Urothelium cell line (cell line): Measurements from ENCODE around the gene CAMK2A.
A peak's percentile ranks its signal among the peaks of the same experiment; 100 is the strongest.

ENCODE experiments used
- DNase-seq: peaks from one replicate; pipeline ENCODE4 v3.0.0; 2011; ENCODE audit warnings: low spot score, mixed read lengths
- FAIRE-seq: peaks from 2 replicates; lab custom pipeline; 2011; peaks lifted over from hg19 to GRCh38; lab: Jason Lieb, UNC

The CAMK2A gene

DNA sequence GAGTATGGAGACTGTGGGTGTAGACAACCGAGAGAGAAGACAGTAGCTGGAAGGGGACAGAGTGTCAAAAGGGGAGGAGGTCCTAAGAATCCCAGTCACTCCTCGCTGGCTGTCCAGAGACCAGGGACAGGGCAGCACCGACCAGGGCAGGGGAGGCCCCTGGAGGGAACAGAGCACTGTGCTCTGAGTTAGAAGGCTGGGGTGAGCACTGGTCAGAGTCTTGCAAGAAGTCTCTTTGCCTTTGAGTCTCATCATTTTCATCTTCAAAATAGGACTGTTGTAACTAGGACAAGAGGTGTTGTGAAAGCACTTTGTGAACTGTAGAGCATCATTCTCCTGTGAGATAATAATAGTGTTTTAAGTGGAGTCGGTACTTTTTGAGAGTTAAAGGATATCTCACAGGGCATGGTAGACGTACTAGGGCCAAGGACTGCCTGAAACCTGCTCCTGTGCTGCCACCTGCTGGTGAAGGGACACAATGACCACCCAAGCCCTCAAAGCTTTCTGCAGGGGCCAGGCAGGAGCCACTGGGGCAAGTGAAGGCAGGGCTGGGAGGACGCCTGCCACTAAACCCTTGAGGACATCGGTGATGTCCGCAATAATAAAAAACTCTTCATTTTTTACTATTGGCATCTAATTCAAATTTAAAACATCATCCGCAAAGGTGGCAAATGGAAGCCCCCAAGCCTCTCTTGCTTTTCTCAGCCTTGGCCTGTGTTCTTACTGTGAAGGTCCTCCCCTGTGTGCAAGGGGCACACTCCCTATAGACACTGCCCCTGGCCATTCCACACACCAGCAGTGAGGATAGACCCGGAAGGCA lies 71.5 kb downstream of the CAMK2A start:
- DNase-seq (peak; percentile 89), FAIRE-seq (peak; percentile 48)

DNA sequence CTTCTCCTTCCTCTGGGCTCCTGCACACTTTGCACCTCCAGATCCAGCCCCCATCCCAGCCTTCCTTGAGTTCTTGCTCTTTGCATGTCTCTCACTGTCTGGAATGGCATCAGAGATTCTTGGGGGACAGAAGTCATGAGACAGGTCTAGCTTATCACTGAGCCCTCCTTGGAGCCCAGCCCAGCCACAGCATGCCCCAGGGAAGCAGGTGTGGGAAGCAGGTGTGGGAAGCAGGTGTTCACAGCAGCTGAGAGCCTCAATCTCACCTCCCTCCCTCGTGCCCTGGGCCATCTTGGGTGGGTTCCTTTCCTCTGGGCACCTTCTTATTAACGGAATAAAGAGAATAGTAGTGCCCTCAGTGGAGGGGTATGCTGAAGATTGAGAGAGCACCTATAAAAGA lies 72.5 kb downstream of the CAMK2A start:
- DNase-seq: no peak
- FAIRE-seq: no peak

DNA sequence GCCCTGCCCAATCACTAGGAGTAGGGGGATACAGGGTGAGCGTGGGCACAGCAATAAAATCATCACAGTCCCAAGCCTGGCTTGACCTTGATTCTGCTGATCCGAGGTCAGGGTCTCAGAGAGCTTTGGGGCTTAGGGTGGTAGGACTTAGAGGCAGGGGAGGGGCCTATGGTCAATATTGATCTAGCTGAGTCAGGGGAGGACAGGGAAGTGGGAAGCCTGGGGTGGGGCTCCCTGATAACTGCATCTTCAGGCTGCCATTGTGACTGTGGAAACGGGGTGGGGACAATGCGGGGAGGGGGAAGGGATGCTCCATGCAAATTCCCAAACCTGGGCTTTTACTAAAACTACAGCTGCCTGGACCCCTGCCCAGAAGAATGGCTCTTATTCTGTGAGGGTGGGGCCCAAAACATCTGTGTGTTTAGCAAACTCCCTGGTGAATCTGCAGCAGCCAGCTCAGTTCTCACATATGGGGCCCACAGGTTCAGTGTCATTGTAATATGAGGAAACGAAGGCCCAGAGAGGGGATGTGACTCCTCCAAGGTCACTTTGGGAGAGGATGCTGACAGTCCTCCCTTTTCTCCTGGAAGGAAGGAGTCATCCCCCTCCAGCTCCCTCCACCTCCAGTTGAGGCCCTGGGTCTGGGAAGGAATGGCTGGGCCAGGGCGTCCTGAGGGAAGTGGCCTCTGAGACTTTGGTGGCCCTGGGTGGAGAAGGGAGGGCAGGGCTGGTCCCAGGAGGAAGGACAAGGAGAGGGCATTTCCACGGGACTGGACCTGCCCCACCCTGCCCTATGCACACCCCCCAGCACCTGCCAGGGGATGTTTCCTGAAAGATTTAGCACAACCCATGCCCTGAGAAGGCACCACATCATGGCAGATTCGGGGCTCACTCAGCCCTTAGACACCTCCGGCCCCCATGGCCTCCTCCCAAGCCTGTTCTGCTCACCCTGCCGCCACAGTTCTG lies 73.3 kb downstream of the CAMK2A start:
- no peak for DNase-seq
- no peak for FAIRE-seq

DNA sequence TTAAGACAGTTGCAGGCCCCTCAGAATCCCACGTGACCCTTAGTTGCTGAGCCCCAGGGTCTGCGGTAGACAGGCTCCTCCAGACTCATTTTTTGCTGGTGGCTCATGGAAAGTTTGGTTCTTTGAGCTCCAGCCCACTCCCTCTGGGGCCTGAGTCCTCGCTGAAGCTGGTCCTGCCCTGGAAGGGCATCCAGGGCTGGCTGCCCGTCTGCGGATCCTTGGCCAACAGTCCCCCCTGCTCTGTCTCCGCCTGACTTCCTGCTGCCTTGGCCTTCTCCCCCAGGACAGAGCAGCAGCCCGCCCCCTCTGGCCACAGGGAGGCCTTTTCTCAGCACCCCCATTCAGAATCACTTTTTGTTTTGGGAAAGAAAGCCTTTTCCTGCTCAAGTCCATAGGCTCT lies 75.3 kb downstream of the CAMK2A start:
- DNase-seq: no peak
- no peak for FAIRE-seq

DNA sequence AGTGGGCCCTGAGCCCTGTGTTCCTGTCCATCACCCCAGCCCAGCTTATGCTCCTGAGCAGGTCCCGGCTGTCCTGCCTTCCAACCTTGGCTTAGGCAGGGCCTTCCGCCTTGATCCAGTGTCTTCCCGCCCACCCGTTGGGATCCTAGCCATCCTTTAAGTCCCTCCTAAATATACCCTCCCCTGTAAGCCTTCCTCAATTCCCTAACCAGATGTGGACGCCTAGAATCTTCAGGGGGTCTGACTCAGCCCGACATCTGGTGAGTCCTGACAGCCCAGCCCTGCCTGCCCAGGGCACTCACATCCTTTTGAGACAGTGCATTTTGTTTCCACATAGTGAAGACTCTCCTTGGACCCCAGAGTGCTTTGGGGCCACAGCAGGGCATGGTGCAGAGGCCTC lies 76.0 kb downstream of the CAMK2A start:
- no peak for DNase-seq
- no peak for FAIRE-seq

DNA sequence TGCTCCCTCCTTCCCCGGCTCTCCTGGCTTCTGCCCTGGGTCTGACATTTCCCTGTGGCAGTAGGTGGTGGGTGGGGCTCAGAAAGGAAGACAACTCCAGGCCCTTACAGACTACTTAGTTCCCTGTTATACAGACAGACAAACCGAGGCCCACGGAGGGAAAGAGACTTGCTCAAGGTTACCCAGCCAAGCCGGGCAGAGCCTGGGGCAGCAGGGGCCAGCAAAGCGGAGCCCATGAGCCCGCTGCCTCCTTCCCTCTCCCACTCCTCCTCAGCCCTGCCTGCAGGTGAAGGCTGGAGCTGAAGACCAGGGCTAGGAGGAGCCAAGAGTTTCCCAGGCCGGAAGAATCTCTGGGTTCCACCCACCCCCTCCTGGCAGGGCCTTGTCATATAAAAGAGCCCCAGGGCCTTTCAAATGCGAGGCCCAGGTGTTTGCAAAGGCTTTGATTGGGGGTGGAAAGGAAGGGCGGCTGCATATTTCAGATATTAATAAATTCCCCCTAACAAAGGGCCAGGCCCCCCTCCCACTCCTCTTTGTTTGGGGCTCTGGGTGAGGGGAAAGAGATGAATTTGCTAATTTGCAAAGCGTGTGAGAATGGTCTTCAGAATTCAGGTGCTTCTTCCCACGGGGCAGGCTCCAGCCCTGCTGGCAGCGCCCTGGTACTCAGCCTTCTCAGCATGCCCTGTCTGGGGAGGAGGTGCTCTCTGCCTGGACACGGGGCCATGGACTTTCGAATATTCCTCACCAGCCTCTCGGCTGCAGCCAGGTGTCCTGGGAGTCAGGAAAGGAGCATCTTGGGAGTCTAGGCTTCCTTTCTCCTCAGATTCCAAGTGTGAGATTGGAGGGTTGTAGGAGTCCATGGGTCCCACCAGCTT lies 78.2 kb downstream of the CAMK2A start:
- DNase-seq: no peak
- no peak for FAIRE-seq

DNA sequence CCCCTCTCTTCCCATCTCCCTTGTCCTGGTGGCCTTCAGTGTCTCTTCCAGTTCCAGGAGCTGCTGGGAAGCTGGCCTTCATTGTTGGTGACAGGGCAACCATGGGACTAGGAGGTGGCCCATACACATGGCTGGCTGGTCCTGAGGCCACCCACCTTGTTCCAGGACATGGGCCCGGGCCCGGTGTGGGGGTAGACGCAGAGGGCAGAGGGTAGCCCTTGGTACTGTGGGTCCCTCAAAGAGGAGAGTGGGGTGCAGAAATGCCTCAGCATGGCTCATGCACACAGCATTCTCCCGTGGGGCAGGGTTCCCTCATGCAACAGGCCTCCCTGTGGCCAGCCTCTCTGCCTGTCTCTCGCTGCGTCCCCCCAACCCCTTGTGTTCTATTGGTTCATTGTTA lies 78.9 kb downstream of the CAMK2A start:
- DNase-seq: no peak

DNA sequence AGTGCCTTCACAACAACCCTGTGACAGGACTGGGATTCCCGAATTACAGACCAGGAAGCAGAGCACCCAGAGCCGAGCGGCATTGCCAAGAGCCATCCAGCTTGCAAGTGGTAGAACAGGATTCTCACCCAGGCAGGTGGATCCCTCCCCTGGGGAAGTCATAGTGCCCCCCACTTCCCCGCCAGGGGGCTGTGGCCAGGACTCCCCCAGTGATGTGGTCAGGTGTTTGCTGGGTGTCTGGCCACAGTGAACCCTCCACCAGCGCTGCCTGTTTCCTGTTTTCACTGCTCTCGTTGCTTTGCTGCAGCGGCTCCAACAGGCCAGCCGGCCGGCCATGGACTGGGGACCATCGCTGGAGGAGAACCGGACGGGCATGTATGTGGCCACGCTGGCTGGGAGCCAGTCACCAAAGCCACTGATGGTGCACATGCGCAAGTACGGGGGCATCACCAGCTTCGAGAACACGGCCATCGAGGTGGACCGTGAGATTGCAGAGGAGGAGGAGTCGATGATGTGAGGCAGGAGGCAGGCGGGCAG lies 80.4 kb downstream of the CAMK2A start:
- DNase-seq (no peak), FAIRE-seq (no peak)

More for the DNA sequence above, 78.9 kb downstream of the CAMK2A start:
- FAIRE-seq: no peak

DNA sequence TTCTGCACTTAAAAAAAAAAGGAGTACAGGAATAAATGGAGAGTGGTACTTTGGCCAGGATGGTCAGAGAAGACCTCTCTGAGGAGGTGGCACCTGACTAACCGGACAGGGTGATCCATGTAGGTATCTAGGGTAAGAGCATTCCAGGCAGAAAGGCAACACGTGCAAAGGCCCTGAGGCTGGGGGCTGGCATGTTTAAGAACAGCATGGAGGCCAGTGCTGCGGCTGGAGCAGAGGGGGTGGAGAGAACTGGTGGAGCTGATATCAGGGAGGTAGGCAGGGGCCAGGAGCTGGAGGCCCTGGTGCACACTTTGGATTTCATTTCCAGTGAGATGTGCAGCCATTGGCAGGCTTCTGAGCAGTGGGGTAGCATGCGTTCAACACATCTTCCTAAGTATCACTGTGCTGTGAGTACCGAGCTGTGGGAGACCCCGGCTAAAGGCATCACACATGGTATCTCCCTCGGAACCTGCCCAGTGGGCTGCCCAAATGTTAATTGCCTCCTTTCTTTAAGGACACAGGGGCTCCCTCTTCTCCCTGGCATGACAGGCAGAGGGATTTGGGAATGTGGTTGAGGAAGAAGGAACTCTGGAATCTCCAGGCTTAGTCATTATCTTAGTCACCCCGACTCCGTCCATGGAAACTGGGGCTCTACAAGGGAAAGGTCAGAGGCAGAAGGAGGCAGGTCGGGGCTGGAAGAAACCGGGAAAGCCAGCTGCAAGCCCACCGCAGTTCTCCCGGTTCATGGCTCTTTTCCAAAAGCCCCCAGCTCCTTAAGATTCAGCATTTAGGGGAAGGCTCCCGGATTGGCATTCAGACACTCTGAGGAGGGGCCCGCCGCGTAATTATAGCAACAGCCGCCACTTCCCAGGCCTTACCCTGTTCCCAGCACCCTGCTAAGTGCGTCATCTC lies 81.1 kb downstream of the CAMK2A start:
- FAIRE-seq (no peak), DNase-seq (no peak)

DNA sequence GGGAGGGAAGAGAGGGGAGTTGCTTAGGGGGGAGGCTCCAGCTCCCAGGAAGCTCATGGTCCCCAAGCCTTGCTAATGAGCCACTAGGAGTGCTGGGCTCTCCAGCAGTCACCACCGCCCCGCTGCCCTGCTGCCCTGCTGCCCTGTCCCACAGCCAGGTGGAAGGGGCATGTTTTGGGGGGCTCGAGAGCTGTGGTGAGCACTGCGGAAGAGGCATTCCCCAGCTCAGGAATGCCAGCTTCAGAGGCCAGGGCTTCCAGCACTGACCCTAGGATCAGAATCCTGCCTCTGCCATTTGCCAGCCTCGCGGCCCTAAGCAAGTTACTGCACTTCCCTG lies 82.8 kb downstream of the CAMK2A start:
- DNase-seq (no peak), FAIRE-seq (no peak)

DNA sequence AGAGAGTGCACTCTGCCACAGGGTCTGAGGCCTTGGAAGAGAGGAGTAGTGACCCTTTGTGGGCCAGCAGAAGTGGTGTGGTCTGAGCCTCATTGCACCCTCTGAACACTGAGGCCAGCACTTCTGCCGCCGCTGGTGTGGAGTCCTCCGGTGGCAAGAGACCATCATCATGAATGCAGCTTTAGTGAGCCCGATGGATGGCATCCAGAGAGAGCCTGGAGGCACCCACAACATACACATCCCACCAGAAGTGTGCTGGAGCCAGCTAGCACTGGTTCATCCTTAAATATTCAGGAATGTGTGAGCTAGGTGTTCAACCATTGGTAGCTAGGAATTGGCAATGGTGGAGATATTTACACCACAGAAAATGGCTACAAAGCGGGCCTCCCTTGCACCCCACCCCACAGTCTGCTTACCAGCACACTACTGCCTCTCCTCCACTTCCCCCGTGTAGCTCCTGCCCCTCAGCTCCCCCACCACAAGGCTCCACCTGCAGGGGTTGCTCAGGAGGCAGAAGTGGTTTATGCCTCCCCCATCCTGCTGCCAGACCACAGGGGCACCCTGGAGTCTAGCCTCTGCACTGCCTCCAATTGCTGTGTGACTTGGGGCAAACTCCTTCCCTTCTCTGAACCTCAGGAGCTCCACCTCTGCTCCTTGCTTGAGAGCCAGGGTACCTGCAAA lies 83.3 kb downstream of the CAMK2A start:
- DNase-seq (no peak), FAIRE-seq (no peak)

DNA sequence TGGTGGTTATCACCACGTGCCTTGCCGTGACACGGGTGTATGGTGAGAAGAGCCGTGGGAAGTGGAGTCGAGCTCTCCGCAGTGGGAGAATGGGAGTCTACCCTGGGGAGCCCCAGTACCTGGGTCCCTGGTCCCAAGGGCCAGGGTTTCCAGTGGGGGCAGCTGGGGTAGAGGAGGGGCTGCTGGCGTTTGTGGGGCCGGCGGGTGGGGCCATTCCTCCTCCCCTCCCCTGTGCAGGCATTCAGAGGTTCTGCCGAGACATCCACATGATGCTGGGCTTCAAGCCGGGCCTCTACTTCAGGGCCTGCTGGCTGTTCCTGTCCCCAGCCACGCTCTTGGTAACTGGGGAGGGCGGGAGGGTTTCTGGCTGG lies 85.0 kb downstream of the CAMK2A start:
- no peak for FAIRE-seq

DNA sequence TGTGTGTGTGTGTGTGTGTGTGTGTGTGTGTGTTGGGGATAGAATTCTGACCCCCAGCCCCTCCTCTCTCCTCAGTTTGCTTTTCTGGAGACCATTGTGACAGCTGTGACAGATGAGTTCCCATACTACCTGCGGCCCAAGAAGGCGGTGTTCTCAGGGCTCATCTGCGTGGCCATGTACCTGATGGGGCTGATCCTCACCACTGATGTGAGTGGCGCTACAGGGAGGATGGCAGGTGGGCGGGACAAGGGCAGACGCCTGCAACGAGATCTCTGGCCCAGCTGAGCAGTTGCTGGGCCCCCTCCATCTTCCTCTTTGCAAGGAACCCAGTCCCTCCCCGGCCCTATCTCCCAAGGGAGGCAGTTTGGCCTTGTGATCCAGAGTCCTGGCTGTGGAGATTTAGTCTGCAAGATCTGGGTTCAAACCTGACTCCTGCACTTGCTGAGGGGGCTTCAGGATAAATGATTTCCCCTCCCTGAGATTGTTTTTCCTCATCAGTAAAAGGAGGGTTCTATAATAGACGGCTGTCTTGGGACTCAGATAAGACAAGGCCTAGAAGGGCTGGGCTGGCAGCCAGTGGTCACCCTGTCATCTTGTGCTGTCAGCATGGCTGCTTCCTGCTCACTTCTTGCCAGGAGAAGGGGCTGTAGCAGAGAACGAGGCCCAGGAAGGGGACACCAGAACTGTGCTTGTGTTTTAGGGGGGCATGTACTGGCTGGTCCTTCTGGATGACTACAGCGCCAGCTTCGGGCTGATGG lies 85.6 kb downstream of the CAMK2A start:
- no peak for DNase-seq

More for the DNA sequence above, 85.0 kb downstream of the CAMK2A start:
- no peak for DNase-seq

DNA sequence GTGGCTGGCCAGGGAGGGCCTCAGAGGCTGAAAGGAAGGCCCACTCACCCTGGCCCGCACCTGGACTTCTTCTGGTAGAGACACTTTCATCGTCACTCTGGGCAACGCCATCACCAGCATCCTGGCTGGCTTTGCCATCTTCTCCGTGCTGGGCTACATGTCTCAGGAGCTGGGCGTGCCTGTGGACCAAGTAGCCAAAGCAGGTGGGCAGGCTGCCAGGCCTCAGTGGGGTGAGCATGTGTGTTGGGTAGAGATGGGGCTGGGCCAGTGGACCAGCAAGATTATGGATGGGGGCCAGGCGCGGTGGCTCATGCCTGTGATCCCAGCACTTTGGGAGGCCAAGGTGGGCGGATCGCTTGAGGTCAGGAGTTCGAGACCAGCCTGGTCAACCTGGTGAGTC lies 87.1 kb downstream of the CAMK2A start:
- FAIRE-seq (no peak), DNase-seq (no peak)

More for the DNA sequence above, 85.6 kb downstream of the CAMK2A start:
- no peak for FAIRE-seq

DNA sequence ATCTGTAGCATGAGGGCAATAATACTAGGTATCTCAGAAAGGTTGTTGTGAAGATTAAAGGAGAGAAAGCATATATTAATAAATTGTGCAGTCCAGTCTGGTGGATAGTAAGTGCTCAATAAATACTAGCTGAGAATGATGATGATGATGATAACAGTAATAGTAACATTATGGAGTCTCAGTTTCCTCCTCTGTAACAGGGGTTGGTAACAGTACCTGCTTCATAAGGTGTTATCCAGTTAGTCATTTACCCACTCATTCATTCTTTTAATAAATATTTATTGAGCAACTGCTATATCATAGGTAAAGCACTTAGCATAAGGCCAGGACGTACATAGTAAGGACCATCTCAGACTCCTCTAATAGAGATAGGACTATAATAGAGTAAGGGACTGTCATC lies 92.1 kb downstream of the CAMK2A start:
- FAIRE-seq (no peak), DNase-seq (no peak)

DNA sequence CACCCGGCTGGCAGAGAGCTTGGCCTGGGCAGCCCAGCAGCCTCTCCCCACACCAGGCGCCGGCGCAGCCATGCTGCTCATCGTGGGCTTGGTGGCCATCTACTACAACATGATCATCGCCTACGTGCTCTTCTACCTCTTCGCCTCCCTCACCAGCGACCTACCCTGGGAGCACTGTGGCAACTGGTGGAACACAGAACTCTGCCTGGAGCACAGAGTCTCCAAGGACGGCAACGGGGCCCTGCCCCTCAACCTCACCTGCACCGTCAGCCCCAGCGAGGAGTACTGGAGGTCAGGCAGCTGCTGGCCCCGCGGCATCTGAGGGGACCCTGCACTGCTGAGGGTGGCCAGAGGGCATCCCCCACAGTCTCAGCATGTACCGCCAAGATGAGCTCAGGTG lies 92.6 kb downstream of the CAMK2A start:
- FAIRE-seq: no peak

DNA sequence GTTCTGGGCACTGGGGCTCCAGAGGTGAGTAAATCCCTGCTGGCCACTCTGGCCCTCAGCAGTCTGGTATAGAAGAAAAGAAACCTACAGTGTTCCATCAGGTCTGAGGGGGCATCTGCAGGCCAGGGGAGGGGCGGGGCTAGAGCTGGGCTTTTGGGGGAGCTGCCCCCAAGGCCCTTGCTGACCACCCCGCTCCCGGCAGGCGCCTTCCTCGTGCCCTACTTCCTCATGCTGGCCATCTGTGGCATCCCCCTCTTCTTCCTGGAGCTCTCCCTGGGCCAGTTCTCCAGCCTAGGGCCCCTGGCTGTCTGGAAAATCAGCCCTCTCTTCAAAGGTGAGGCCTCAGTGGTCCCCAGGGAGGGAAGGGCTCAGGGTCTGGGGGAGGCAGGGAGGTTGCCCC lies 93.1 kb downstream of the CAMK2A start:
- FAIRE-seq: no peak

More for the DNA sequence above, 92.6 kb downstream of the CAMK2A start:
- DNase-seq: no peak

DNA sequence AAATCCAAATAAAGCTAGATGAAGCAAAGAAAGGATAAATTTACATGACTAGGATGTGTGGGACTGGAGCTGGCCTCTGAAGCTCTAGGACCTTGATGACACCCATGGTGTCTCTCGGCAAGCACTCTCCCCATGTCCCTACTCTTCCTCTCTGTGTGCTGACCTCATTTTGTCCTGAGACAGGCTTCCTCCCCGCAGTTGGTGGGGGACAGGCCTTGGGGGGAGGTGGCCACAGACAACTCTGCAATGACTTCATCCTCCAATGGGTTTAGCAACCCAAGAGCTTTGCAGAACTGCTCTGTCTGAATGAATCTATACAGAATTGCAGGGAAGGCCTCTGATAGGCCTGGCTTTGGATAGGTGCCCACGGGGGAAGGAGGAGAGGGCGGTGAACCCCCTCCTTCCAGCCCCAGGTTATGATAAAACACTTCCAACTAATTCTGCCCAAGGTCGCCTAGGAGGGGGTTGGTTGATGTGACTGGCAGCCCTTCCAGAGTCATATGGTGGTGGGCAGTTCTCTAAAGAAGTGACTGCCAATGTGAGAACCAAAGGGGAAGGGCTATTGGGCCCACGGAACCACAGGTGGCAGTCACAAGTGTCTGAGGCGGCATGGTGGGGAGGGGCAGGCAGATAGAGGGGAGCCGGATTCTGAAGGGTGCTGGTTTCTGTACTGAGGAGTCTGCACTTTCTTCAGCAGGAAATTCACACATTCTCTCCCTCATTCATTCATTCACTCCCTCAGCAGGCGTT lies 93.7 kb downstream of the CAMK2A start:
- DNase-seq (no peak), FAIRE-seq (no peak)

More for the DNA sequence above, 93.1 kb downstream of the CAMK2A start:
- no peak for DNase-seq
